Activated CD8-positive, alpha-beta T cell treated with anti-CD3 and anti-CD28 coated beads for 36 hours (primary cell): ENCODE measurements around the gene TREX2. TPM values are rescaled to one million over a fixed set of nuclear protein-coding genes. Genes with fewer than 3 reads are reported as not detected.
"Not testable (repeated sequence)": the region's sequence is repeated elsewhere in the genome, so short reads cannot be mapped to it uniquely, and the experiment has no call there.

ENCODE experiments used
- ATAC-seq: fragments of 200-7000 bp; cut with Tn5 transposase; one replicate; pipeline ENCODE4 v1.10.0; 2021; ENCODE audit warnings: mild to moderate bottlenecking, moderate library complexity
- CTCF ChIA-PET: fragments of 350-600 bp; sonication (Branson Sonifier 250); formaldehyde crosslinking; loops from one replicate; lab custom pipeline; 2021; ENCODE audit warnings: antibody characterized with exemption; lab: Charles Lee
- POLR2A ChIA-PET: fragments of 350-600 bp; sonication (Branson Sonifier 250); formaldehyde crosslinking; loops from one replicate; lab custom pipeline; 2021; ENCODE audit warnings: antibody characterized with exemption; lab: Charles Lee
- DNase-seq: peaks from one replicate; pipeline ENCODE4 v3.0.0-alpha.2; 2020
- H3K27ac Mint-ChIP-seq: one replicate; pipeline ENCODE4 v1.8.0; 2021; ENCODE audit warnings: mild to moderate bottlenecking, mixed read lengths
- H3K27me3 Mint-ChIP-seq: one replicate; pipeline ENCODE4 v1.8.0; 2021; ENCODE audit warnings: mixed read lengths
- H3K36me3 Mint-ChIP-seq: one replicate; pipeline ENCODE4 v1.8.0; 2021; ENCODE audit warnings: low read depth, mixed read lengths
- H3K4me1 Mint-ChIP-seq: one replicate; pipeline ENCODE4 v1.8.0; 2021; ENCODE audit warnings: low read depth, mixed read lengths
- H3K4me3 Mint-ChIP-seq: one replicate; pipeline ENCODE4 v1.8.0; 2021; ENCODE audit warnings: mild to moderate bottlenecking, moderate library complexity, mixed read lengths
- H3K9me3 Mint-ChIP-seq: one replicate; pipeline ENCODE4 v1.8.0; 2021; ENCODE audit warnings: mixed read lengths
- CTCF ChIP-seq: fragments of 200-600 bp; IDR thresholded peaks from one replicate; pipeline ENCODE4 v1.8.0; 2022; ENCODE audit warnings: antibody characterized with exemption, mild to moderate bottlenecking
- intact Hi-C: fragments of 100-400 bp; cut with micrococcal nuclease; formaldehyde crosslinking; loops from one replicate; pipeline ENCODE4 v1.10.0; 2022
- total RNA-seq, 2 experiments: library from RNA; stranded (reverse); gene quantifications; one replicate each; pipeline ENCODE4 v1.2.3, GENCODE V29; 2021

TREX2 gene
- total RNA-seq, 2 experiments from 2014 or later, result 0.78 to 1.4 TPM

DNA sequence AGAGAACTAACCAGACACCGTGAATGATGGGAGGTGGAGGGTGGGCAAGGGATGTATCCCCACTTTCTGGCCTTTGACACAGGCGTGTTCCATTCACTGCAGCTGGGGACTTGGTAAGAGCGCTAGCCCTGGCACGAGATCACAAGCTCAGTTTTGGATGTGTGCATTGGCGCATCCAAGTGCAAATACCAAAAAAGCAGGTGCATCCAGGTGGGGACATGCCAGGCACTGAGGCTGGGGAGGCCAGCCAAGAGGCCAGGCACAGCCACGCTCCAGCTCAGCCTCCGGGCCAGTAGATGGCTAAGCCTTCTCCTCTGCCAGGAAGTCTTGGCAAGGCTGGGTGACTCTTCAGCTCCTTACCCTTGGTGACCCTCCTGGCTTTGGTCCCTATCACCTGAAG lies 39.0 kb downstream of the TREX2 start:
- Mint-ChIP-seq H3K27me3 (no peaks in the 10 kb centered on the region), H3K4me3 (no peak overlapping the region), H3K27ac (no peak overlapping the region), H3K4me1 (peaks cover 1% of the 10 kb centered on the region), H3K9me3 (no peaks in the 10 kb centered on the region), H3K36me3 (no peaks in the 10 kb centered on the region)
- ATAC-seq (no peak), DNase-seq (no peak)
- no peak for TF ChIP-seq CTCF
- intact Hi-C loops, result no loop called here
- POLR2A ChIA-PET, result no interaction called here
- CTCF ChIA-PET, result no interaction called here

DNA sequence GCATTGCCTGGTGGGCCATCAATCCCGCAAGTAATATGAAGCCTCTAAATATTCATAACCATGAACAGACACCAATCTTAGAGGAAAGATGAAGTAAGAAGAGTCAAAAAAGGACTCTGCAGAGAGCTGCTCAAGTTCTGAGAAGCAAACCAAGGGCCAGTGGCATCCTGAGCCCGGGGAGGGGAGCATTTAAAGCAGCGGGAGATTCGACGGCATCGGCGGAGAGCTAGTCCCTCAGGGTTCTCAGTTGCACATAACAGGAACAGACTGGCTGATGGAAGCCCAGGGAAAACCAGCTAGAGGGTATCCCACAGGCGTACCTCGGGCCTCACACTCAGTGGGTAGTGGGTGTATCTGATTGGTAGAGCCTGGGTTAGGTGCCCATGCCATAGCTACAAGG lies 39.8 kb downstream of the TREX2 start:
- no peak overlapping the region for H3K4me3 Mint-ChIP-seq
- TF ChIP-seq CTCF, result no peak
- intact Hi-C loops, result no loop called here
- H3K27me3 Mint-ChIP-seq, result no peaks in the 10 kb centered on the region
- DNase-seq (no peak), ATAC-seq (no peak)
- CTCF ChIA-PET, result interaction anchor here (1.5 kb wide), 1 partner anchor 65 kb away, joined by 3 read pairs; the partner anchor contains the start of gene HAUS7
- no peaks in the 10 kb centered on the region for H3K9me3 Mint-ChIP-seq
- no peak overlapping the region for H3K27ac Mint-ChIP-seq
- POLR2A ChIA-PET, result no interaction called here
- H3K36me3 Mint-ChIP-seq, result no peaks in the 10 kb centered on the region
- H3K4me1 Mint-ChIP-seq, result no peaks in the 10 kb centered on the region

GRCh38 chrX:153405426-153405825 lies 40.4 kb downstream of the TREX2 start:
- H3K27ac Mint-ChIP-seq, result no peak overlapping the region
- POLR2A ChIA-PET, result no interaction called here
- no peaks in the 10 kb centered on the region for H3K27me3 Mint-ChIP-seq
- CTCF ChIA-PET, result interaction anchor here (1.5 kb wide), 1 partner anchor 65 kb away, joined by 3 read pairs; the partner anchor contains the start of gene HAUS7
- no peaks in the 10 kb centered on the region for H3K4me1 Mint-ChIP-seq
- H3K36me3 Mint-ChIP-seq, result no peaks in the 10 kb centered on the region
- TF ChIP-seq CTCF, result no peak
- ATAC-seq (no peak), DNase-seq (no peak)
- no peak overlapping the region for H3K4me3 Mint-ChIP-seq
- intact Hi-C loops, result no loop called here
- H3K9me3 Mint-ChIP-seq, result no peaks in the 10 kb centered on the region

- H3K27me3 Mint-ChIP-seq, DNase-seq, intact Hi-C loops, H3K27ac Mint-ChIP-seq, CTCF ChIA-PET, H3K36me3 Mint-ChIP-seq, ATAC-seq, H3K4me3 Mint-ChIP-seq, H3K4me1 Mint-ChIP-seq, H3K9me3 Mint-ChIP-seq: not testable (repeated sequence)
- POLR2A ChIA-PET, result interaction anchor here (0.7 kb wide), 1 partner anchor 247 kb away, joined by 3 read pairs; no protein-coding TSS in a partner anchor
These were observed 41.5 kb downstream of the TREX2 start for GRCh38 chrX:153404333-153404732.

GRCh38 chrX:153401133-153401764 lies 44.6 kb downstream of the TREX2 start, which contains the start of gene PNMA6E:
Gene PNMA6E (minus strand): TSS chrX:153401350. CDS start chrX:153398849, 2,501 bp downstream.
- H3K27me3 Mint-ChIP-seq, result no peaks in the 10 kb centered on the region
- intact Hi-C loops, result no loop called here
- H3K4me1 Mint-ChIP-seq, result no peaks in the 10 kb centered on the region
- ChIA-PET CTCF (interaction anchor here (1.0 kb wide), 1 partner anchor 369 kb away, joined by 3 read pairs; no protein-coding TSS in a partner anchor), POLR2A (no interaction called here)
- H3K36me3 Mint-ChIP-seq, result no peaks in the 10 kb centered on the region
- ATAC-seq (no peak), DNase-seq (no peak)
- H3K9me3 Mint-ChIP-seq, result no peaks in the 10 kb centered on the region
- H3K27ac Mint-ChIP-seq, result no peak within 1 kb of the TSS
- no peak for TF ChIP-seq CTCF
- H3K4me3 Mint-ChIP-seq, result no peak within 1 kb of the TSS
